Stimulated activated CD4-positive, alpha-beta T cell treated with anti-CD3 and anti-CD28 coated beads, Interleukin-2, amount 100 ng/mL, for 4 hours (primary cell): ENCODE data around the gene RANBP10.

ENCODE experiments used
- DNase-seq: peaks from one replicate; pipeline ENCODE4 v3.0.0-alpha.2; 2020; ENCODE audit warnings: low read depth

RANBP10 gene

DNA sequence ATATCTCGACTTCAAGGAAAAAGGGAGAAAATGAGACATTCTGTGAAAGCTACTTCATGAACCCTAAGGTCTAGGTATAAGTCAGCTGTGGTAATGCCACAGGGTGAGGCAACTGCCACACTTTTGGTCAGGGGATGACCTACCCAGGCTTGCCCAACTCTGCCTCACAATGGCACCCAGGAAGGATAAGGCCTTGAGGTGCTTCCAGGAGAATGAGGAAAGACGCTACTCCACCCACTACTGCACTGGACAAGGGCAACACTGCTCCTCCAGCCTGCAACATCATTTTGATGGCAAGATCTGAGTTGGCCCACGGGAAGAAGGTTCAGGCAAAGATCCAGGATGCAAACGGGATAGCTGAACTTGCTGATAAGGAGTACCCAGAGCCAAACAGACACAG, 65.2 kb downstream of the RANBP10 start:
- DNase-seq = no peak

- no peak for DNase-seq
These were observed 66.0 kb downstream of the RANBP10 start for GRCh38 chr16:67740391-67740790.

DNA sequence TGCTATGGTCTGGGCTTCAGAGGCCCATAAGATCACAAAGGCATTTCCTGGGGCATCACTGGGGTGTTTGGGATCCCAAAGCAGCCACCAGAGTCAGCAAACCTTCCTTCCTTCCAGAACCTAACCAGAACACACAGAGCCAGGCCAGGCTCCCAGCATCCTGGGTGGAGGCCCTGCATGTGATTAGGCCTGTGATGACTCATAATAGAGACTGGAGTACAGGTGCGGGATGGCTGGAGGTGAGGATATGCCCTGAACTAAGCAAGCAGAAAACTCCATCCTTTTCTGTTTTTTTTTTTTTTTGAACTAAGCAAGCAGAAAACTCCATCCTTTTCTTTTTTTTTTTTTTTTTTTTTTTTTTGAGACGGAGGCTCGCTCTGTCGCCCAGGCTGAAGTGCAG, 69.5 kb downstream of the RANBP10 start:
- DNase-seq = no peak

GRCh38 chr16:67734731-67735201, 71.6 kb downstream of the RANBP10 start:
- no peak for DNase-seq

GRCh38 chr16:67733734-67734470, 72.5 kb downstream of the RANBP10 start:
- no peak for DNase-seq

- DNase-seq = no peak
These were observed 74.6 kb downstream of the RANBP10 start for GRCh38 chr16:67731753-67732095.

DNA sequence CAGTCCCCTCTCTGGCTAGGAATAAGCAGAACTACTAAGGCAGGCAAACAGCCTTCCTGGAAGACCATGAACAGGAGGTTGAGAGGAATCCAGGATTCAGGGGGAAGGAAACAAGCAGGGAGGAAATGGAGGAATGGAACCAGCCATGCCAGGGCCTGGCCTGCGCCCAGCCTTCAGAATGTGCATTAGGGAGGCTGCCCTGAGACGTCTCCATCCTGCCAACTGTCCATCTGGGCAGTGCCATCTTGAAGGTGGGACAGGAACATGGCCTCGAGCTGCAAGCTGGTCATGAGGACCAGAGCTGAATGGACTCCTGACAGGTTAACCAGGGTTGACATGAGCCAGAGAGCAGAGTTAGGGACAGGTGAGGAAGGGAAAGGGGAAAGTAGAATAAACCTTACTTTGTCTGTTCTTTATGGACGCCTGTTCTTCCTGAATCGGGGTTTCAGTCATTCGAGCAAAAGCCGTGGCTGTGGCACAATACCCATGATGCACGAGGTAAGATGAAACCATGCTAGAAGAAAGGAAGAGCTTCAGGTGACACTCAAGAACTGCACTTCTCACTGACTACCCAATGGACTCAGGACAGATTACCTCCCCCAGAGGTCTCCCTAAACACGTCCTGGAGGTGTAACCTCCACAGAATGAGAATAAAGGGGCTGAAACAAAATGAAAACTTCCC, 75.1 kb downstream of the RANBP10 start:
- no peak for DNase-seq

- no peak for DNase-seq
These were observed 76.0 kb downstream of the RANBP10 start for GRCh38 chr16:67730326-67730725.

- no peak for DNase-seq
These were observed 76.6 kb downstream of the RANBP10 start for GRCh38 chr16:67729636-67730248.

- no peak for DNase-seq
These were observed 78.6 kb downstream of the RANBP10 start for GRCh38 chr16:67727521-67728485.

GRCh38 chr16:67726106-67727034, 80.0 kb downstream of the RANBP10 start:
- no peak for DNase-seq

- DNase-seq = no peak
These were observed 82.5 kb downstream of the RANBP10 start for GRCh38 chr16:67723911-67724305.

- DNase-seq = no peak
These were observed 83.0 kb downstream of the RANBP10 start for GRCh38 chr16:67723151-67723910.

- DNase-seq = no peak
These were observed 86.1 kb downstream of the RANBP10 start for GRCh38 chr16:67720236-67720635.

DNA sequence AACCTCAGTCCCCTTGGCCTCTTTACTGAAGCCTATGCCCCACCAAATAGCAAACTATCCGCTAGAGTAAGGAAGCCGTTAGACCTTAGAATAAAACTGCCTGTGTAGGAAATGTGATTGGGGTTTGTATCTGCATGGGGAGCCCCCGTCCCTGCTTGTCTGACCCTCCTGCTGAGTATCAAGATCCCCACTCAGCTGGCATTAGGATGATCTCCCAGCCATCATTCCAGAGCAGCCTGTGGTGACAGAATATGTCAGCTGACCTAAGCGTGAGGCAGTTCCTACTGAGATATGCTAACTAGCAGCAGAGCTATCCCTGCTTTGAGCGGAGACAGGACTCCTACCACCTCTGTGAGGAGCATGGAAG, 86.6 kb downstream of the RANBP10 start:
- no peak for DNase-seq

DNA sequence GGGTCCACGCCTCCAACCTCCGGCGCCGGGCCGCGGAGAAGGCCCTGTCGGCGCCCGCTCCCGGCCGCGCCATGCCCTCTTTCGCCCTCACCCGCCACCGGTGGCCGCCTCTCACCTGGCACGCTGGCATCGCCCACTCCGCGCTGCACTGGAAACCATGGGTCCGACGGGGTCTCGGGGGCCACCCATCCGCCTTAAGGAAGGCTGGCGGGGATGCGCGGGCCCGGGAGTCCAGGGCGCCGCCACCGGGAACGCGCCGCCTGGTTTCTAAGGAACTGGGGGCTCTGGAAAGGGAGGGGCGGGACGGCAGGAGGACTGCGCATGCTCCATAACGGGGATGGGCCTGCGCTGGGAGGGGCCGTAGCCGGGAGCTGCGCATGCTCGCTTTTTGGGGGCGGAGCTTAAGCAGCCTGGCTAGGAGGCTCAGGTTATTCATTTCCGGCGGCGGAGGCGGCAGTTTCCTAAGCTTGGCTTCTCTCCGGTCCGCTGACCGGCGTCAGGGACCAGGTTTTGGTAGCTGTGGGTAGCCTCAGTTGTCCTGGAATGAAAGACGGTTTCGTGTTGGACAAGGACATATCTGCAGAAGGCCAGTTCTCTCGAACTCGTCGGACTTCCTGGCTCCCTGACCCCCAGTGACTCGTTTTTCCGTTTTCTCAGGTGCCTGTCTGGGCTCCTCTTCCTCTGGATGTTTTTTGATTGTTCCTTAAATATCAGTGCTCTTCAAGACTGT, 87.1 kb downstream of the RANBP10 start, which contains the start of gene GFOD2:
Gene GFOD2 (minus strand): TSS at position 269 of the 730 bp plus-strand sequence. CDS start 33,601 bp downstream, outside the sequence.
- DNase-seq = peak; percentile 97

DNA sequence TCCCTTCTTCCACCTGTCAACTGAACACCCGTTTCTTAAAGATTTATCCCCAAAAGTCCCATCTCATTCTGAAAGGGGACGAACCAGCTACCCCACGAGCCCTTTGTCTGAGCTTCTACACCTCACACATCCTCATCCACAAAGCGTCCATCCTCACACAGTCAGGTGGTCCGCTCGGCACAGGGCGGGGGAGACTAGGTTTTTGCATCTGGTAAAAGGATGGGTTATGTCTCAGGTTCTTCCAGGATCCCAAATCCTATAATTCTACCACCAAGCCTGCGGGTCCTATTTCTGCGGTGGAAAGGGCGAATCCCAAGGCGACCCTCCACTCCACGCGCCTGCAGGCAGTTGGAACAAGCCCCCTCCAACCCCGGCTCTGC, 87.7 kb downstream of the RANBP10 start:
- no peak for DNase-seq

DNA sequence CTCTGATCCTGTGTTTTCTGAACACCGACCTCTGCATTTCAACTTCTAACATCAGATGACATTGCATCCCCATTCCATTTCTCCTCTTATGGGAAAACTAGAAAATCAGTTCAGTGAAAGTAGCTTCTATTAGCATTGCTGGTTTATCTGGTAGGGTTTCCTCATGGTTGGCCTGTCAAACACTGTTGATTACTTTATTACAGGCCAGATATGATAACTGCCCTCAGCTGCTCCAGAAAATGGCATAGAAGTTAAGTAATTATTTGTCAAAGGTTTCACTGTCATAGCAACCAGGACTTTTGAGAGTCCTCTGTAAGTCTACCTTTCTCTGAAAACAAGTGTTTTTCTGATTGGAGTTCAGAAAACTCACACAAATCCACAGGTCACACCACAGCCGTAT, 90.3 kb downstream of the RANBP10 start:
- DNase-seq = no peak

GRCh38 chr16:67714522-67714921, 91.8 kb downstream of the RANBP10 start:
- DNase-seq = no peak
